HG03064 (cell line): ENCODE results near the gene LARGE1.

Source experiments
- ATAC-seq: cut with Tn5 transposase; IDR thresholded peaks from one replicate; pipeline ENCODE4 v1.9.1; 2021; ENCODE audit warnings: low read depth; ENCODE audit not compliant: unreplicated experiment

LARGE1 gene

GRCh38 chr22:33741025-33741424, 179.3 kb downstream of the LARGE1 start:
- ATAC-seq = no peak

GRCh38 chr22:33739516-33739915, 180.8 kb downstream of the LARGE1 start:
- no peak for ATAC-seq

GRCh38 chr22:33737662-33738061, 182.6 kb downstream of the LARGE1 start:
- no peak for ATAC-seq

GRCh38 chr22:33735978-33736377, 184.3 kb downstream of the LARGE1 start:
- ATAC-seq = no peak

GRCh38 chr22:33728847-33729246, 191.4 kb downstream of the LARGE1 start:
- no peak for ATAC-seq

GRCh38 chr22:33726294-33726734, 194.0 kb downstream of the LARGE1 start:
- ATAC-seq = no peak

- ATAC-seq = no peak
Observed at GRCh38 chr22:33723915-33724314, 196.4 kb downstream of the LARGE1 start.

GRCh38 chr22:33722816-33723215, 197.5 kb downstream of the LARGE1 start:
- no peak for ATAC-seq

GRCh38 chr22:33720166-33720878, 200.0 kb downstream of the LARGE1 start:
- no peak for ATAC-seq

GRCh38 chr22:33717694-33718396, 202.4 kb downstream of the LARGE1 start:
- no peak for ATAC-seq

- ATAC-seq = no peak
Observed at GRCh38 chr22:33715237-33715985, 204.9 kb downstream of the LARGE1 start.

GRCh38 chr22:33710326-33710725, 209.9 kb downstream of the LARGE1 start:
- no peak for ATAC-seq

- ATAC-seq = no peak
Observed at GRCh38 chr22:33707581-33707980, 212.7 kb downstream of the LARGE1 start.

GRCh38 chr22:33706100-33706499, 214.2 kb downstream of the LARGE1 start:
- ATAC-seq = no peak

GRCh38 chr22:33699176-33699575, 221.1 kb downstream of the LARGE1 start:
- ATAC-seq = no peak

GRCh38 chr22:33697640-33698039, 222.6 kb downstream of the LARGE1 start:
- no peak for ATAC-seq

GRCh38 chr22:33691057-33691630, 229.1 kb downstream of the LARGE1 start:
- ATAC-seq = no peak

- no peak for ATAC-seq
Observed at GRCh38 chr22:33688903-33689302, 231.4 kb downstream of the LARGE1 start.

GRCh38 chr22:33687464-33687863, 232.8 kb downstream of the LARGE1 start:
- no peak for ATAC-seq

- ATAC-seq = no peak
Observed at GRCh38 chr22:33684087-33684486, 236.2 kb downstream of the LARGE1 start.

GRCh38 chr22:33682927-33683326, 237.3 kb downstream of the LARGE1 start:
- ATAC-seq = no peak
